ENCODE results near the gene SH3BP4. TPM values are rescaled to one million over a fixed set of nuclear protein-coding genes. Genes with fewer than 3 reads are reported as not detected.

Gene SH3BP4
- total and polyA plus RNA-seq, 2 of the 13 experiments (the other 11 are each of a cell fraction or from before 2014, with no cell fraction given), result 34.6 to 99.1 TPM

DNA sequence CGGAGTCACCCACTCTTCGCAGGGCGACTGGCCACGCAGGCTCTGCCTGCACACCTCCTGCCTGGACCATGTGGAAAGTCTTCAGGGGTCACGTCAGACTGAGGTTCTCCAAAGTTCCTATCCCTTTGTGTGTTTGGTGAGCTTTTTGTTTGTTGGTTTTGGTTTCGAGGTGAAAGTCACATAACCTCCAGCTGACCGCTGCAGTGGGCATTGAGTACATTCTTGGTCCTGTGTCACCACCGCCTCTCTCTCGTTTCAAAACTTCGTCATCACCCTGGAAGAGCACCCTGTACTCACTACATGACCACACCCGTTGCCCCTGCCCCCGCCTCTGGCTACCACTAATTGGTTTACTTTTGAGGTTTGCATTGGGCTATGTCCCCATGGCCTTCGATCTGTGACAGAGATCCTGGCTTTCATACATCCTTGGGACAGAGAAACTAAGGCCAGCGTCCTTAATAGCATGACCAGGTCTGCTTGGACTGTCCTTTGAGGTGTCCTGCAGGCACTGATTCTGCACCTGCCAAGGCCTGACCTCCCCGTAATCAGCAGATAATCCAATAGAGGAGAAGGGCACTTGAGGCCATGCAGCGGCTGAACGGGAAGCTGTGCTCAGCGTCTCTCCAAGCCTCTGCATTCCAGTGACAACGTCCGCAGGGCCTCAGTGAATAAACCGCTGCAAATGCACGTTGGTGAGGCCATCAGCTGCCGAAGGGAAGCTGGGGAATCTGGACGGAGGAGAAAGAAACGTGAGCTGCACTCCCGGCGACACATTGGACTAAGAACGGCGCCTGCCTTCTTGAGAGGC is 46.8 kb downstream of the SH3BP4 start (continued):
- TF ChIP-seq ZNF10 (CRISPR knock-in tag; IDR thresholded peaks at IDR 0.05; ENCODE audit: borderline replicate concordance, low read depth), result no peak
- TF ChIP-seq ZSCAN9 (CRISPR knock-in tag; IDR thresholded peaks at IDR 0.05; ENCODE audit: borderline replicate concordance), result no peak; the same call in 1 of the 2 replicates
- TF ChIP-seq NFE2 (CRISPR knock-in tag; IDR thresholded peaks at IDR 0.05), result no peak
- TF ChIP-seq ZNF501 (CRISPR knock-in tag; IDR thresholded peaks at IDR 0.05), result no peak; the same call in 1 of the 2 replicates
- no peak for TF ChIP-seq ZFP82 (CRISPR knock-in tag; IDR thresholded peaks at IDR 0.05; ENCODE audit: borderline replicate concordance)
- TF ChIP-seq SOX6 (IDR thresholded peaks at IDR 0.05), result no peak
- peak; percentile 86 for TF ChIP-seq SOX6 (CRISPR knock-in tag; IDR thresholded peaks at IDR 0.05)
- TF ChIP-seq WIZ (CRISPR knock-in tag; IDR thresholded peaks at IDR 0.05), result no peak
- TF ChIP-seq ZNF24 (IDR thresholded peaks at IDR 0.05), result no peak
- no peak for TF ChIP-seq GATA4 (IDR thresholded peaks at IDR 0.05; ENCODE audit: borderline replicate concordance, low read depth)
- TF ChIP-seq RBFOX2 (IDR thresholded peaks at IDR 0.05; ENCODE audit: low read depth, low read length), result no peak
- TF ChIP-seq ZNF891 (CRISPR knock-in tag; IDR thresholded peaks at IDR 0.05), result peak; percentile 41; the same call in 1 of the 2 replicates
- TF ChIP-seq, protein P1, sequence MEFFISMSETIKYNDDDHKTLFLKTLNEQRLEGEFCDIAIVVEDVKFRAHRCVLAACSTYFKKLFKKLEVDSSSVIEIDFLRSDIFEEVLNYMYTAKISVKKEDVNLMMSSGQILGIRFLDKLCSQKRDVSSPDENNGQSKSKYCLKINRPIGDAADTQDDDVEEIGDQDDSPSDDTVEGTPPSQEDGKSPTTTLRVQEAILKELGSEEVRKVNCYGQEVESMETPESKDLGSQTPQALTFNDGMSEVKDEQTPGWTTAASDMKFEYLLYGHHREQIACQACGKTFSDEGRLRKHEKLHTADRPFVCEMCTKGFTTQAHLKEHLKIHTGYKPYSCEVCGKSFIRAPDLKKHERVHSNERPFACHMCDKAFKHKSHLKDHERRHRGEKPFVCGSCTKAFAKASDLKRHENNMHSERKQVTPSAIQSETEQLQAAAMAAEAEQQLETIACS (CRISPR knock-in tag; IDR thresholded peaks at IDR 0.05), result no peak
- no peak for TF ChIP-seq ZNF567 (CRISPR knock-in tag; IDR thresholded peaks at IDR 0.05; ENCODE audit: borderline replicate concordance)
- TF ChIP-seq MED1 (CRISPR knock-in tag; IDR thresholded peaks at IDR 0.05), result peak; percentile 37; the same call in 1 of the 2 replicates
- 0 out of 2 replicates have a peak, but pooled peaks have one; percentile 45 for TF ChIP-seq SP4 (CRISPR knock-in tag; IDR thresholded peaks at IDR 0.05)
- 0 out of 2 replicates have a peak, but pooled peaks have one; percentile 31 for TF ChIP-seq ZSCAN29 (CRISPR knock-in tag; conservative IDR thresholded peaks at IDR 0.05)
- no peak for TF ChIP-seq SMAD9 (CRISPR knock-in tag; IDR thresholded peaks at IDR 0.05)
- no peak for TF ChIP-seq ZNF7 (CRISPR knock-in tag; IDR thresholded peaks at IDR 0.05)
- TF ChIP-seq SRSF1 (optimal IDR thresholded peaks at IDR 0.05; ENCODE audit: low read depth, low read length), result no peak
- TF ChIP-seq TBX2 (CRISPR knock-in tag; IDR thresholded peaks at IDR 0.05; ENCODE audit: borderline replicate concordance), result peak; percentile 69; the same call in 1 of the 2 replicates
- TF ChIP-seq HNRNPUL1 (IDR thresholded peaks at IDR 0.05; ENCODE audit: low read depth, low read length), result no peak
- TF ChIP-seq ZNF552 (CRISPR knock-in tag; IDR thresholded peaks at IDR 0.05; ENCODE audit: borderline replicate concordance), result no peak
- TF ChIP-seq, protein P2, sequence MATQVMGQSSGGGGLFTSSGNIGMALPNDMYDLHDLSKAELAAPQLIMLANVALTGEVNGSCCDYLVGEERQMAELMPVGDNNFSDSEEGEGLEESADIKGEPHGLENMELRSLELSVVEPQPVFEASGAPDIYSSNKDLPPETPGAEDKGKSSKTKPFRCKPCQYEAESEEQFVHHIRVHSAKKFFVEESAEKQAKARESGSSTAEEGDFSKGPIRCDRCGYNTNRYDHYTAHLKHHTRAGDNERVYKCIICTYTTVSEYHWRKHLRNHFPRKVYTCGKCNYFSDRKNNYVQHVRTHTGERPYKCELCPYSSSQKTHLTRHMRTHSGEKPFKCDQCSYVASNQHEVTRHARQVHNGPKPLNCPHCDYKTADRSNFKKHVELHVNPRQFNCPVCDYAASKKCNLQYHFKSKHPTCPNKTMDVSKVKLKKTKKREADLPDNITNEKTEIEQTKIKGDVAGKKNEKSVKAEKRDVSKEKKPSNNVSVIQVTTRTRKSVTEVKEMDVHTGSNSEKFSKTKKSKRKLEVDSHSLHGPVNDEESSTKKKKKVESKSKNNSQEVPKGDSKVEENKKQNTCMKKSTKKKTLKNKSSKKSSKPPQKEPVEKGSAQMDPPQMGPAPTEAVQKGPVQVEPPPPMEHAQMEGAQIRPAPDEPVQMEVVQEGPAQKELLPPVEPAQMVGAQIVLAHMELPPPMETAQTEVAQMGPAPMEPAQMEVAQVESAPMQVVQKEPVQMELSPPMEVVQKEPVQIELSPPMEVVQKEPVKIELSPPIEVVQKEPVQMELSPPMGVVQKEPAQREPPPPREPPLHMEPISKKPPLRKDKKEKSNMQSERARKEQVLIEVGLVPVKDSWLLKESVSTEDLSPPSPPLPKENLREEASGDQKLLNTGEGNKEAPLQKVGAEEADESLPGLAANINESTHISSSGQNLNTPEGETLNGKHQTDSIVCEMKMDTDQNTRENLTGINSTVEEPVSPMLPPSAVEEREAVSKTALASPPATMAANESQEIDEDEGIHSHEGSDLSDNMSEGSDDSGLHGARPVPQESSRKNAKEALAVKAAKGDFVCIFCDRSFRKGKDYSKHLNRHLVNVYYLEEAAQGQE (IDR thresholded peaks at IDR 0.05; ENCODE audit: borderline replicate concordance in 1 of 2, low read depth in 1 of 2, low read length in 2 of 2), result no peak
- no peak for TF ChIP-seq ATF1 (CRISPR knock-in tag; IDR thresholded peaks at IDR 0.05)

Data from HepG2 (cell line).